HepG2 (cell line): ENCODE data around the gene SASH1. TPM values are rescaled to one million over a fixed set of nuclear protein-coding genes. Genes with fewer than 3 reads are reported as not detected.

ENCODE experiments used
- AGO2 ChIP-seq: fragments of 200-400 bp; formaldehyde crosslinking; optimal IDR thresholded peaks from 2 replicates; pipeline ENCODE3; 2017; ENCODE audit warnings: mild to moderate bottlenecking, low read depth, low read length, moderate library complexity
- CHD2 ChIP-seq: IDR thresholded peaks from 2 replicates; pipeline ENCODE4 v1.6.1; 2011; ENCODE audit warnings: low read depth, low read length, improper control_type of control experiment
- GFI1 ChIP-seq: sonication (generic); formaldehyde crosslinking; IDR thresholded peaks from 2 replicates; pipeline ENCODE4 v1.5.0; 2020; ENCODE audit warnings: missing genetic modification reagents, mild to moderate bottlenecking, borderline replicate concordance
- HDAC1 ChIP-seq: sonication (generic); formaldehyde crosslinking; IDR thresholded peaks from 2 replicates; pipeline ENCODE4 v1.5.1; 2020; ENCODE audit warnings: mild to moderate bottlenecking, missing genetic modification reagents
- HNF4A ChIP-seq: sonication (generic); formaldehyde crosslinking; IDR thresholded peaks from 2 replicates; pipeline ENCODE4 v1.4.0; 2020; ENCODE audit warnings: missing genetic modification reagents
- KLF9 ChIP-seq: IDR thresholded peaks from 2 replicates; pipeline ENCODE4 v1.6.1; 2016; ENCODE audit warnings: low read depth
- MTA1 ChIP-seq: sonication (generic); formaldehyde crosslinking; IDR thresholded peaks from 2 replicates; pipeline ENCODE4 v1.4.0; 2020; ENCODE audit warnings: missing genetic modification reagents, mild to moderate bottlenecking, borderline replicate concordance
- POLR2G ChIP-seq: fragments of 200-400 bp; formaldehyde crosslinking; IDR thresholded peaks from 2 replicates; pipeline ENCODE4 v1.6.1; 2018; ENCODE audit warnings: mild to moderate bottlenecking, low read depth, low read length, moderate library complexity
- RBM39 ChIP-seq: fragments of 200-400 bp; formaldehyde crosslinking; IDR thresholded peaks from one replicate; pipeline ENCODE4 v1.6.1; 2018; ENCODE audit warnings: antibody characterized with exemption, mild to moderate bottlenecking, low read depth, low read length; ENCODE audit not compliant: poor library complexity, severe bottlenecking
- REPIN1 ChIP-seq: sonication (generic); formaldehyde crosslinking; IDR thresholded peaks from 2 replicates; pipeline ENCODE4 v1.8.0; 2022; ENCODE audit warnings: missing genetic modification reagents, low read depth, mild to moderate bottlenecking, borderline replicate concordance
- SCMH1 ChIP-seq: sonication (generic); formaldehyde crosslinking; IDR thresholded peaks from 2 replicates; pipeline ENCODE4 v1.9.0; 2021; ENCODE audit warnings: missing genetic modification reagents, mild to moderate bottlenecking, borderline replicate concordance
- SNAPC2 ChIP-seq: sonication (generic); formaldehyde crosslinking; IDR thresholded peaks from 2 replicates; pipeline ENCODE4 v1.8.1; 2022; ENCODE audit warnings: mild to moderate bottlenecking, missing genetic modification reagents
- SSRP1 ChIP-seq: IDR thresholded peaks from 2 replicates; pipeline ENCODE4 v1.6.1; 2016; ENCODE audit warnings: control low read depth
- TAF1 ChIP-seq: sonication (generic); formaldehyde crosslinking; IDR thresholded peaks from 2 replicates; pipeline ENCODE4 v1.4.0; 2020; ENCODE audit warnings: missing genetic modification reagents
- XRCC5 ChIP-seq: fragments of 200-400 bp; formaldehyde crosslinking; optimal IDR thresholded peaks from 2 replicates; pipeline ENCODE3; 2017; ENCODE audit warnings: mild to moderate bottlenecking, low read length
- YEATS2 ChIP-seq: sonication (generic); formaldehyde crosslinking; IDR thresholded peaks from 2 replicates; pipeline ENCODE4 v1.4.0; 2020; ENCODE audit warnings: missing genetic modification reagents, borderline replicate concordance
- ZBTB3 ChIP-seq: sonication (generic); formaldehyde crosslinking; IDR thresholded peaks from 2 replicates; pipeline ENCODE4 v1.4.0; 2020; ENCODE audit warnings: low read depth, mild to moderate bottlenecking, moderate library complexity, missing genetic modification reagents, borderline replicate concordance
- ZFYVE20 ChIP-seq: sonication (generic); formaldehyde crosslinking; IDR thresholded peaks from 2 replicates; pipeline ENCODE4 v1.8.0; 2023; ENCODE audit warnings: low read depth, mild to moderate bottlenecking, moderate library complexity, missing genetic modification reagents, borderline replicate concordance
- ZNF282 ChIP-seq: fragments of 450-650 bp; IDR thresholded peaks from 2 replicates; pipeline ENCODE4 v1.6.1; 2018; ENCODE audit not compliant: partially characterized antibody
- ZNF510 ChIP-seq: sonication (generic); formaldehyde crosslinking; IDR thresholded peaks from 2 replicates; pipeline ENCODE4 v1.4.0; 2020; ENCODE audit warnings: low read depth, mild to moderate bottlenecking, missing genetic modification reagents
- ZNF746 ChIP-seq: sonication (generic); formaldehyde crosslinking; IDR thresholded peaks from 2 replicates; pipeline ENCODE4 v1.8.0; 2022; ENCODE audit warnings: mild to moderate bottlenecking, missing genetic modification reagents
- ZSCAN31 ChIP-seq: sonication (generic); formaldehyde crosslinking; IDR thresholded peaks from 2 replicates; pipeline ENCODE4 v1.5.0; 2020; ENCODE audit warnings: low read depth, mild to moderate bottlenecking, missing genetic modification reagents
- polyA plus RNA-seq, 8 experiments: library from polyadenylated mRNA; depleted of rRNA in 3 of 8; stranded (reverse) in 7 of 8; unstranded in 1 of 8; fragments of >200 nt; fragmentation: Illumina TruSeq in 4 of 8; extraction: Trizol in 4 of 8; gene quantifications; 2 replicates each; pipeline versions ENCODE4 v1.2.1 to v1.2.3, GENCODE V29; 2011 to 2016; ENCODE audit warnings: low read depth in 4 of 8, missing spikeins in 1 of 8, mixed read lengths in 1 of 8; ENCODE audit not compliant: insufficient read depth in 1 of 8
- total RNA-seq, 5 experiments: library from RNA; depleted of rRNA; stranded (reverse); fragments of >200 nt; fragmentation: Illumina TruSeq; extraction: Trizol; gene quantifications; 2 replicates each; pipeline ENCODE4 v1.2.3, GENCODE V29; 2016; ENCODE audit warnings: low read depth in 1 of 5
- TF ChIP-seq, protein P1 (sequence below): sonication (generic); formaldehyde crosslinking; IDR thresholded peaks from 2 replicates; pipeline ENCODE4 v1.4.0; 2020; ENCODE audit warnings: missing genetic modification reagents
- TF ChIP-seq, protein P2 (sequence below): sonication (generic); formaldehyde crosslinking; conservative IDR thresholded peaks from 2 replicates; pipeline ENCODE4 v1.8.0; 2022; ENCODE audit warnings: low read depth, missing genetic modification reagents

The SASH1 gene
- total and polyA plus RNA-seq, 2 of the 13 experiments (the other 11 are each of a cell fraction or from before 2014, with no cell fraction given): 7.5 to 8.2 TPM

DNA sequence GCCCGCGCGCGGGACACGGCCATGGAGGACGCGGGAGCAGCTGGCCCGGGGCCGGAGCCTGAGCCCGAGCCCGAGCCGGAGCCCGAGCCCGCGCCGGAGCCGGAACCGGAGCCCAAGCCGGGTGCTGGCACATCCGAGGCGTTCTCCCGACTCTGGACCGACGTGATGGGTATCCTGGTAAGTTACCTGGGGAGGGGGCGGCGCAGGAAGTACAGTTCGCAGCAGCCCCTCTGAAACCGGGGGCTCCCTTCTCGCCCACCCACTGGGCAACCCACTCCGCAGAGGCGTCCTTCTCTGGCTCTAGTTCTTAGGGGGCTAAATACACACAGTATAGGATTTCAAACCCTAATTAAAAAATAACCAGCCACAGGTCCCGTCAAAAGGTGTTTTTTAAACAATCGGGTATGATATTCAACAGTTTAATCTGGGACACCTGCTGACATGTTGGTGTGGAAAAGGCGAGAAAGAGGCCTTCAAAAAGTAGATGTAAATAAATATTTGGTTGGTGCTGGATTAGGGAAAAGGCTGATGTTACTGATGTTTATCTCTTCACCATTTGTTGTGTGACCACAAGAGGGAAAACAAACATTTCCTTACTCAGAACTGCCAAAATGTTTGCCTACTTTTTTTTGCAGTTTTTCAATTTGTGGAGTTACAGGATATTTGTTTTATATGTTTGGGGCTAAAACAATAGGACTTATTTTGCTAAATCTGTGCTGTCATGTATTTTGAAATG, 577 bp downstream of the SASH1 start (continued):
- no peak for TF ChIP-seq ZNF746 (CRISPR knock-in tag)
- no peak; the same call in 1 of the 2 replicates for TF ChIP-seq HDAC1 (CRISPR knock-in tag)
- no peak for TF ChIP-seq HNF4A (CRISPR knock-in tag)
- TF ChIP-seq SCMH1: no peak
- TF ChIP-seq SSRP1 (CRISPR knock-in tag): no peak
- TF ChIP-seq ZNF282: no peak
- TF ChIP-seq AGO2: peak; percentile 36
- no peak for TF ChIP-seq RBM39
- TF ChIP-seq, protein P1, sequence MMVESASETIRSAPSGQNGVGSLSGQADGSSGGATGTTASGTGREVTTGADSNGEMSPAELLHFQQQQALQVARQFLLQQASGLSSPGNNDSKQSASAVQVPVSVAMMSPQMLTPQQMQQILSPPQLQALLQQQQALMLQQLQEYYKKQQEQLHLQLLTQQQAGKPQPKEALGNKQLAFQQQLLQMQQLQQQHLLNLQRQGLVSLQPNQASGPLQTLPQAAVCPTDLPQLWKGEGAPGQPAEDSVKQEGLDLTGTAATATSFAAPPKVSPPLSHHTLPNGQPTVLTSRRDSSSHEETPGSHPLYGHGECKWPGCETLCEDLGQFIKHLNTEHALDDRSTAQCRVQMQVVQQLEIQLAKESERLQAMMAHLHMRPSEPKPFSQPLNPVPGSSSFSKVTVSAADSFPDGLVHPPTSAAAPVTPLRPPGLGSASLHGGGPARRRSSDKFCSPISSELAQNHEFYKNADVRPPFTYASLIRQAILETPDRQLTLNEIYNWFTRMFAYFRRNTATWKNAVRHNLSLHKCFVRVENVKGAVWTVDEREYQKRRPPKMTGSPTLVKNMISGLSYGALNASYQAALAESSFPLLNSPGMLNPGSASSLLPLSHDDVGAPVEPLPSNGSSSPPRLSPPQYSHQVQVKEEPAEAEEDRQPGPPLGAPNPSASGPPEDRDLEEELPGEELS (CRISPR knock-in tag): peak; percentile 65
- TF ChIP-seq, protein P2, sequence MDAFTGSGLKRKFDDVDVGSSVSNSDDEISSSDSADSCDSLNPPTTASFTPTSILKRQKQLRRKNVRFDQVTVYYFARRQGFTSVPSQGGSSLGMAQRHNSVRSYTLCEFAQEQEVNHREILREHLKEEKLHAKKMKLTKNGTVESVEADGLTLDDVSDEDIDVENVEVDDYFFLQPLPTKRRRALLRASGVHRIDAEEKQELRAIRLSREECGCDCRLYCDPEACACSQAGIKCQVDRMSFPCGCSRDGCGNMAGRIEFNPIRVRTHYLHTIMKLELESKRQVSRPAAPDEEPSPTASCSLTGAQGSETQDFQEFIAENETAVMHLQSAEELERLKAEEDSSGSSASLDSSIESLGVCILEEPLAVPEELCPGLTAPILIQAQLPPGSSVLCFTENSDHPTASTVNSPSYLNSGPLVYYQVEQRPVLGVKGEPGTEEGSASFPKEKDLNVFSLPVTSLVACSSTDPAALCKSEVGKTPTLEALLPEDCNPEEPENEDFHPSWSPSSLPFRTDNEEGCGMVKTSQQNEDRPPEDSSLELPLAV (CRISPR knock-in tag): no peak
- no peak for TF ChIP-seq ZNF510
- no peak for TF ChIP-seq TAF1 (CRISPR knock-in tag)
- no peak for TF ChIP-seq REPIN1 (CRISPR knock-in tag)
- TF ChIP-seq CHD2: no peak
- TF ChIP-seq MTA1 (CRISPR knock-in tag): no peak
- no peak for TF ChIP-seq SNAPC2 (CRISPR knock-in tag)
- TF ChIP-seq ZSCAN31 (CRISPR knock-in tag): no peak
- no peak for TF ChIP-seq KLF9
- TF ChIP-seq YEATS2 (CRISPR knock-in tag): no peak
- no peak for TF ChIP-seq XRCC5
- peak; percentile 71 for TF ChIP-seq ZFYVE20 (CRISPR knock-in tag)
- no peak for TF ChIP-seq ZBTB3 (CRISPR knock-in tag)
- no peak for TF ChIP-seq POLR2G
- peak; percentile 35; the same call in 1 of the 2 replicates for TF ChIP-seq GFI1
- TF ChIP-seq, all 625 proteins: peak for 14
